ENCODE measurements around the gene CAPN10.

CAPN10 gene

DNA sequence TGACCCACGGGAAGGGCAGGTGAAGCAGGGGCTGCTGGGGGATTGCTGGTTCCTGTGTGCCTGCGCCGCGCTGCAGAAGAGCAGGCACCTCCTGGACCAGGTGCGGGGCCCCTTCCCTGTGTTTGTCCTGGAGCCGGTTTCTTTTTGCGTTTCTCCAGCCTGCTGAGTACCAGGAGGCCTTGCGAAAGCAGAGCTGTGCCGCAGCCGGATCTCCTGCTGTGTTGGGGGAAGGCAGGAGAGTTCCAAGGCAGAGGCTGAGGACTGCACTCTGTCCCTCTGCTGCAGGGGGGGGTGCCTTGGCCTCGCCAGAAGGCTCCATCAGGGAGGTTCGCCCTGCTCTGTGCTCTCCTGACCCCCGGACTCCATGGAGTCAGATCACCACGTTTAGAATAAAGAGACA lies 2.8 kb downstream of the CAPN10 start:
- no peak for DNase-seq (ENCODE audit: low read depth in 3 of 3)

DNA sequence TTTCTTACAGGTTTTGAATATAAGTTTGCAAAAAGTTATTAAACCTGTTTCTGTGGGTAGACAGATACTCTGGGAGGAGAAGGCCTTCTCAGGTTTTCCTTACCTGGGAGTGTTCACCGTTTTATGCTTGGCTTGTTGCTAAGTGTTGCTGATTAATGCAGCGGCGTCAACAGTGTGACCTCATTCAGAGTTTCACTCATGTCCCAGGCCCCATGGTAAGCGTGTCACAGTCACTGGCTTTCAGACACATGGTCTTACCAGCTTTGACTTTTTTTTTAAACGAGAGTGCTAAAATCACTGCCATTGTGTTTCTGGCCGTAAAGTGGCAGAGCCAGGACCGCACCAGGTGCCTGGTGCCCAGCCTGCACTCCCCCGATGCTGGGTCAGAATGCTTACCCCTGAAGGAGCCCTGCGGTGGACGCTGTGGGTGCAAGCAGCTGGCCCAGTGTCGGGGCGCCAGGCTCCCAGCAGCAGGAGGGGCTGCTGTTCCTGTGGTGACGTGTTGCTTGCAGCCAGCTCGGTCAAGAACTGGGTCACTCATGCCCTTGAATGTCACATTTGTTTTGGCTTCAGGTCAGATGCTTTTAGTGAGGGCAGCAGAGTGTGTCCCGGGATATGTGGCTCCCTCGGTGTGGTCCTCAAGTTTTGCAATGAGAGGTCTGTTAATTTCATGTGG lies 3.5 kb downstream of the CAPN10 start:
- no peak for DNase-seq (ENCODE audit: low read depth in 3 of 3)

DNA sequence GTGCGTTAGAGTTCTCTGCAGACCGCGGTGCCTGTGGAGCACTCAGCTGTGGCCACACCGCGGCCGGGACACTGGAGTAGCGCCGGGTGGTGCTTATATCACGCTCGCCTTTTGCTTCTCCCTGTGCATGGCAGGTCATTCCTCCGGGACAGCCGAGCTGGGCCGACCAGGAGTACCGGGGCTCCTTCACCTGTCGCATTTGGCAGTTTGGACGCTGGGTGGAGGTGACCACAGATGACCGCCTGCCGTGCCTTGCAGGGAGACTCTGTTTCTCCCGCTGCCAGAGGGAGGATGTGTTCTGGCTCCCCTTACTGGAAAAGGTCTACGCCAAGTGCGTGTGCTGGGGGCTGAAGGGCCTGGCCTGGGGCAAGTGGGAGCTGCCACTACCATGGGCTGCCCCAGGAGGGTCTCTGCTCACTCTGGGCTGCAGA lies 4.2 kb downstream of the CAPN10 start:
- no peak for DNase-seq (ENCODE audit: low read depth in 3 of 3)

DNA sequence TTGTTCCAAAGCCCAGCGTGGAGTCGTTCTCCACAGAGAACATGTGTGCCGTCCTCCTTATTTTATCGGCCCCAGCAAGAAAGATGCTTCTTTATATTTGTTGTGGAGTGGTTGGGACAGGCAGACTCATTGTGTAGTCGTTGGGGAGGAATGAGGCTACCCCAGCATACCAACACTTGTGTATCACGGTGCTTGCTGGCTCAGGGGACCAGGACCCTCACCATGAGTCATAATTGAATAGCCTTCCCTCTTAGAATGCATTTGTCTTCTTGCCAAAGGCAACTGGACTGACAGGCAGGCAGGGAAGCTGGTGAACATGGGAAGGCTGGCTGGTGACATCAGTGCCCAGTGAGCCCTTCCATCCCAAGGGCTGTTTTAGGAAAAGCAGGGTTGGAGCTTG lies 4.7 kb downstream of the CAPN10 start:
- DNase-seq (ENCODE audit: low read depth in 3 of 3), result no peak

DNA sequence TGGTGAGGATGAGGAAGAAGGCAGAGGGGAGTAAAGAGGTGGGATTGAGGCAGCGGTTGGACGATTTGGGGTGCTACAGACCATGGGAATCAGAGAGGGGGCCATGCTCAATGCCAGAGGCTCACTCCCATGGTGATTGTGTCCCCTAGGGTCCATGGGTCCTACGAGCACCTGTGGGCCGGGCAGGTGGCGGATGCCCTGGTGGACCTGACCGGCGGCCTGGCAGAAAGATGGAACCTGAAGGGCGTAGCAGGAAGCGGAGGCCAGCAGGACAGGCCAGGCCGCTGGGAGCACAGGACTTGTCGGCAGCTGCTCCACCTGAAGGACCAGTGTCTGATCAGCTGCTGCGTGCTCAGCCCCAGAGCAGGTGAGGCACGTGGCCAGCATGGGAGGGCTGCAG lies 5.2 kb downstream of the CAPN10 start:
- DNase-seq (ENCODE audit: low read depth in 3 of 3), result no peak

DNA sequence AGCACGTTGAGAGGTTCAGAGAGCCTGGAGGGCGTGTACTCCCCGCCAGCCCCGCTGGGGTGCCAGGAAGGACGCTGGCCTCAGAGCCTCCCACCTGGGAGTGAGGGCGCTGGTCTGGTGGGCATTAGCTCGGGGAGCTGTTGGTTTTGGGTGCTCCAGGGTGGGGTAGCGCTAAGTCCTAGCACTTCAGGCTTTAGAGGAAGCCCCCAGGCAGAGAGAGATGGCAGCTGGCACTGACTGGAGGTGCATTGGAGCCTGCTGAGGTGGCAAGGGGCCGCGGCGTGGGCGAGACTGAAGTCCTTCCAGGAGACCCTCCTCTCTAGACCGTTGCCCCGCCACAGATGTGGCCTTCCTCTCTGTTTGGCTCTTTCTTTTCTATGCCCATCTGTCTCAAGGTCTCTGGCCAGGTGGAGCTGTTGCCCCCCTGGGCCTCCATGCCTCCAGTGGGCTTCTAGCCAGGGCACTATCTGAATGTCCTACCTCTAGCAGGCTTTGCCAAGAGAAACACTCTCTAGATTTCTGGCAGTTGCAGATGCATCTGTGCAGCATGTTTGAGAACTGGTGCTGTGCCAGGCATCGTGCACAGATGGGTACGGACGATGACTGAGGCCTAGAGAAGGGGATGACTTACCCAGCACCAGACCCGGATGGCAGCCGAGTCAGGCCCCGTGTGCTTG lies 6.6 kb downstream of the CAPN10 start:
- no peak for DNase-seq (ENCODE audit: low read depth in 3 of 3)

DNA sequence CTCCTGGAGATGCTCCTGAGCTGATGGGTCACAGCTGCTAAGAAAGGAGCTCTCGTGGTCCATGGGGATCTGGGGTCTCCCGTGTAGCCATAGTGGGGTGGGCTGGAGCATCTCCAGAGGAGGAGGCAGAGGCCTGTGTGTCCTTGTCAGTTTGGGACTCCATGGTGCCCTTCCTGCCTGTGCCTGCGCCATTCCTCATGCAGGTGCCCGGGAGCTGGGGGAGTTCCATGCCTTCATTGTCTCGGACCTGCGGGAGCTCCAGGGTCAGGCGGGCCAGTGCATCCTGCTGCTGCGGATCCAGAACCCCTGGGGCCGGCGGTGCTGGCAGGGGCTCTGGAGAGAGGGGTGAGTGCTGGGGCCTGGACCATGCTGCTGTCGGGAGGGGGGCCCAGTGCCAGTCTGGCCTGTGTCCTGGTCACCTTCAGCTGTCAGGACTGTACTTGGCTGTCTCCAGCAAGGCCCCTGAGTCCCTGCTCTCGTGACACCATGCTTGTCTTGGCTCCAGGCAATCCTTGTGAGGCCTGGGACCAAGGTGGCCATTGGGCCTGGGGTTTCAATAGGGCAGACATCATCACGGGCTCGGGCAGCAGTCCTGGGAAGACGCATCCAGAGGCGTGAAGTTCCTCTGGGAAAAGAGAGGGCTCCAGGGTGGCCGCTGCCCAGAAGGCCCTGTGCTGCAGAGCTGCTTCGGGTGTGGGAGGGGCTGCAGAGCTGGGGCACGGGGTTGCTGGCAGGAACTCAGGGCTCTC lies 7.3 kb downstream of the CAPN10 start:
- DNase-seq (ENCODE audit: low read depth in 3 of 3), result no peak

DNA sequence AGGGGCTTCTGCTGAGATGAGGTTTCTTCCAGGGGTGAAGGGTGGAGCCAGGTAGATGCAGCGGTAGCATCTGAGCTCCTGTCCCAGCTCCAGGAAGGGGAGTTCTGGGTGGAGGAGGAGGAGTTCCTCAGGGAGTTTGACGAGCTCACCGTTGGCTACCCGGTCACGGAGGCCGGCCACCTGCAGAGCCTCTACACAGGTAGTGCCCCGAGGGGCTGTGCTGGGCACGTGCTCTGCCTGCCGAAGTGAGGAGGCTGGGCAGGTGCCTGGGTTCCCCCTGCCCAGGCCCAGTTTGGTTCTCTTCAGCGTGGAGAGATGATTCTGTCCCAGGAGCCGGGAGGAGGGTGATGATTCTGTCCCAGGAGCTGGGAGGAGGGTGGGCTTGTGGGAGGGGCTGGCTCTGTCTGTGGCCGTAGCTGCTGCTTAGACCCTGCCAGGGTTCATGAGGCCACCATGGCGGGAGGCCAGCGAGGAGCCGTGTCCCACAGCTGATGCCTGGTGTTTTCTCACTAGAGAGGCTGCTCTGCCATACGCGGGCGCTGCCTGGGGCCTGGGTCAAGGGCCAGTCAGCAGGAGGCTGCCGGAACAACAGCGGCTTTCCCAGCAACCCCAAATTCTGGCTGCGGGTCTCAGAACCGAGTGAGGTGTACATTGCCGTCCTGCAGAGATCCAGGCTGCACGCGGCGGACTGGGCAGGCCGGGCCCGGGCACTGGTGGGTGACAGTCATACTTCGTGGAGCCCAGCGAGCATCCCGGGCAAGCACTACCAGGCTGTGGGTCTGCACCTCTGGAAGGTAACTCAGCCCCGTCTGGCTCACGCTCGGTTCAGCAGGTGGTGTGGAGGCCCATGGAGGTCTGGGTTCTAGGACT lies 8.2 kb downstream of the CAPN10 start:
- DNase-seq (ENCODE audit: low read depth in 3 of 3), result no peak

DNA sequence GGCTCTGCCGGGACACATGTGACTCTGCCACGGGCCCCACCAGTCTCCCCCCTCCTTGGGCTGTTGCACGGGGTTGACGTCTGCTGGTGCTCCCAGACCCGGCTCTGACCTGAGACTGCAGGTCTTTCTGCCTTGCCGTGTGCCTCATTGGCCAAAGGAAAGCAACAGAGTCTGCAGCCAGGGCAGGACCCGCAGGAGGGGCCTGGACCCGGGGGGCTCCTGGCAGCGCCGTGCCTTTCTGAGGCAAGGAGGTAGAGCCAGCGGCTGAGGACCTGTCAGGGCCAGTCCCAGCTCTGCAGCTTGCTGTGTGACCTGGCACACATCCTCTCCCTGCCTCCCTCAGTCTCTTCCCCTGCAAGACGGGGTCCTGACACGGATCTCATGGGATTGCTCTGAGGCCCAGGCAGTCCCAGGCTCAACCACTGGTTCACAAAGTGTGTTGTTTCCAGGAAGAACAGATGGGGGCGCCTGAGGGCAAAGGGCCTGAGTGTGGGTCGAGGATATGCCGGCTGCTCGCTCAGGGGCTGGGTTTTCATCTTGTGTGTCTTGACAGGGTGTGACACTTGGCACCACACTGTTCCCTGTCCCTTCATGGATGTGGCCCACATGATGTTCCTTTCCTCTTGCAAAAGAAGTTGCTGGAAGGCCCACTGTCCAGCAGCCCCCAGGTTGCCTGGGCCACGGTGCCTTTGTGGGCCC lies 9.0 kb downstream of the CAPN10 start:
- DNase-seq (ENCODE audit: low read depth in 3 of 3), result peak in 1 of 3 experiments; percentile 33

DNA sequence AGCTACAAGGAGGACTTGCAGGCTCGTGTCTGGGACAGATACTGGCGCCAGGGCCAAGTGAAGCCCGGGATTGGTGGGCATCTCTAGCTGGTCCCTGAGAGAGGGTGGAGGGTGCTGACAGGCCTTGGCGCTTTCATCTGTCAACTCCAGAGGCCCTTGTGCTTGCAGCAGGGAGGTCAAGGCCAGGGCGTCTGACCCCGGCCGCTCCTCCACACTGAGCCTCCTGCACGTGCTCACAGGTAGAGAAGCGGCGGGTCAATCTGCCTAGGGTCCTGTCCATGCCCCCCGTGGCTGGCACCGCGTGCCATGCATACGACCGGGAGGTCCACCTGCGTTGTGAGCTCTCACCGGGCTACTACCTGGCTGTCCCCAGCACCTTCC lies 9.5 kb downstream of the CAPN10 start:
- no peak for DNase-seq (ENCODE audit: low read depth in 3 of 3)

DNA sequence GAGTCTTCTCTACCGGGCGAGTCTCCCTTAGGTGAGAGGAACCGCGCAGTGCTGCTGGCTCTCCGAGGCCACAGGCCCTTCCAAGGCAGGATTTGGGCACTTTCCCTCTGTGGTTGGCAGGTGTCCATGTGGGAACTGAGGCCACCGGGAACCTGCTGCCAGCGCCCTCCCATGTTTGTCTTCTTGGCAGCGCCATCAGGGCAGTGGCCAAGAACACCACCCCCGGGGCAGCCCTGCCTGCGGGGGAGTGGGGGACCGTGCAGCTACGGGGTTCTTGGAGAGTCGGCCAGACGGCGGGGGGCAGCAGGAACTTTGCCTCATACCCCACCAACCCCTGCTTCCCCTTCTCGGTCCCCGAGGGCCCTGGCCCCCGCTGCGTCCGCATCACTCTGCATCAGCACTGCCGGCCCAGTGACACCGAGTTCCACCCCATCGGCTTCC lies 10.0 kb downstream of the CAPN10 start:
- DNase-seq (ENCODE audit: low read depth in 3 of 3), result no peak

DNA sequence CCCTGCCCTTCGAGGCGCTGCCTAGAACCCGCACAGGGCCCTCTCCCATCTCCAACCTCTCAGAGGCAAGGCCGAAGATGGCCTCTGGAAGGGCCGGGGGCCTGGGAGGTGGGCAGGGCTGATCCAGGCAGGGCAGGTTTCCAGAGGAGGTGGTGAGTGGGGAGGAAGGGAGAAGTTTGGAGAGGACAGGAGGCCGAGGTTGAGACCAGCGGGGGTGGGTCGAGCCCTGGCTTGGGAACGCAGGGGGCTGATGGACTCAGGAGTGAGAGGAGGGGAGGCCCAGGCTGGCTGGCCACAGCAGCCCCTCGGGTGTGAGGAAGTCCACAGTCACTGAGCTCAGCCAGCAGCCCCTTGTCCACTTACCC lies 10.5 kb downstream of the CAPN10 start:
- DNase-seq (ENCODE audit: low read depth in 3 of 3), result no peak

DNA sequence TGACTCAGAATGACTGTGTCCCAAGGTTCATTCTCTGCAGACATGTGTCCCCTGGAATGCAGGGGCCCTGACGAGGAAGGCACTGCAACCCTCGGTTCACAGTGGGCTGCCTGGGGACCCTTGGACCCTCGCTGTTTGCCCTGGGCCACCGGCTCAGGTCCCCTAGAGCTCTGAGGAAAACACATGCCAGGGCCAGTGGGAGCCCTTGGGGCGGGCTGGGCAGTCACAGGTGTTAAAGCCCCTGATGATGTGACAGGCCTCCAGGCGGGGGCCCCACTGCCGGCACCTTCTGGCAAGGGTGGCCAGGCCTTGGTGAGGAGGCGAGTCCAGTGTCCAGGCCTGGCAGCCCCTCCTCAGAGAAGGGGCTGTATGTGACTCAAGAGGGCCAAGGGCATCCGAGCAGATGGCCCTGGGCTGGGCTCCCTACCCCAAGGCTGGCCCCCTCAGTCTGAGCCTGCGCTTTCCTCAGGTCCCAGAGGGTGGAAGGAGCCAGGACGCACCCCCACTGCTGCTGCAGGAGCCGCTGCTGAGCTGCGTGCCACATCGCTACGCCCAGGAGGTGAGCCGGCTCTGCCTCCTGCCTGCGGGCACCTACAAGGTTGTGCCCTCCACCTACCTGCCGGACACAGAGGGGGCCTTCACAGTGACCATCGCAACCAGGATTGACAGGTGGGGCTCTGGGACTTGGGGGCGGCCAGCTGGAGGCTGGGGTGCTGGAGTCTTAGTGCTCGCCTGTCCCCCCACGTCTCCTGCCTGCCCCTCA lies 11.1 kb downstream of the CAPN10 start:
- no peak for DNase-seq (ENCODE audit: low read depth in 3 of 3)

DNA sequence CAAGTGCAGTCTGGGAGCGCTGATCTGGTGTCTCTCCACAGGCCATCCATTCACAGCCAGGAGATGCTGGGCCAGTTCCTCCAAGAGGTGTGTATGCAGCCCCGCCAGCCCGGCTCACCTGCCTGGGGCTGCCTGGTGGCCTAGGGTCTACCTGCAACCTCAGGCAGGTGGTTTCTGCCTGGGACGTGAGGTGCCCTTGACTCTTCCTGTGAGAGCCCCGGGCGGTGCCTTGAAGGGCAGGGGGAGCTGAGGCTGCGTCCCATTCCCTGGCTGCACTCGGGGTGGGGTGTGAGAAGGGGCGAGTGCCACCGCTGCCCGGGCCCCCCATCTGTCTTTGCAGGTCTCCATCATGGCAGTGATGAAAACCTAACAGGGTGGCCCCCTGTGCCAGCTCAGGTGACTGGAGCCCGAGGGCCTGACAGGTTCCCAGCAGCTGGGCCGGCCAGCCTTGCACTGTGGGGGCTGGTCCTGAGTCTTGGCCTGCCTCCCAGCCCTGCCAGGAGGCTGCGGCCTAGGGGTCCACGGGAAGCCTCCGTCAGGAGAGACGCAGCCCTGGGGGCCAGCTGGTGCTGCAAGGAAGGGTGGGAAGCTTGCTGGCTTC lies 11.9 kb downstream of the CAPN10 start:
- no peak for DNase-seq (ENCODE audit: low read depth in 3 of 3)

DNA sequence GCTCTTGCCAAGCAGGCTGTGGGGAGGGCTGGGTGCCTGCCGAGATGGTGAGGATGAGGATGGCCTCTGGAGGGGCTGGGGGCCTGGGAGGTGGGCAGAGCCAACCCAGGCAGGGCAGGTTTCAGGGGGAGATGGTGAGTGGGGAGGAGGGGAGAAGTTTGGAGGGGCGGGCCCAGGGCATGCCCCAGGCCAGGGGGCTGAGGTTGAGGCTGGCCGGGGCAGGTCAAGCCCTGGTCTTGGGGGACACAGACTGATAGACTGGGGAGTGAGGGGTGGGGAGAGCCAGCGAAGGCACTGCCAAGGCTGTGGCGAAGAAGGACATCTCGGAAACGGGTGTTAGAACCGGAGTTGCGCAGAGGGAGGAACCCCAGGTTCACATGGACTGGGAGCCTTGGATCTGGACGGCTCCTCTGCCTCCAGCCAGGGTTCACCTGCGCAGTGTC lies 12.6 kb downstream of the CAPN10 start:
- no peak for DNase-seq (ENCODE audit: low read depth in 3 of 3)

DNA sequence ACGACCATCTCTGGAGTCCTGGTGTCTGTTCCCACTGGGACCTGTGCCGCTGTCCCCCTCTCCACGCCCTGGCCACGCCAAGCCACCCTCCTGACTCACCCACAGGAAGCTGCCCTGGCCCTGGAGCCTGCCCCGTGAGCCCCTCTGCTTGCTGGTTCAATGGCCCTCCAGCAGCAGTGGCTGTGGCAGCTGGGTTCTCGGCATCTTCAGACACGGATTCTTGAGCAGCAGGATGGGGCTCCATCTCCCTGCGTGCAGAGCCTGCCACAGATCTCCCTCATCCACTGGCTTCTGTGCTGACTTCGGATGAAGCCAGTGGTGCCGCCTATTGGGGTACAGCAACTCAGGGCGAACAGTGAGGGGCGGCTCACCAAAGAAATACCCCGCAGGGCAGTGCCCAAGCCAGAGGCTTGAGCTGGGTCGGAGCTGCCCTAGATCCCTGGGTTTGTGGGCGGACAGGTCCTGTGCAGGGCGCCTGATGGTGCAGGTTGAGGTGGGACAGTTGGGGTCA lies 14.0 kb downstream of the CAPN10 start:
- no peak for DNase-seq (ENCODE audit: low read depth in 3 of 3)

DNA sequence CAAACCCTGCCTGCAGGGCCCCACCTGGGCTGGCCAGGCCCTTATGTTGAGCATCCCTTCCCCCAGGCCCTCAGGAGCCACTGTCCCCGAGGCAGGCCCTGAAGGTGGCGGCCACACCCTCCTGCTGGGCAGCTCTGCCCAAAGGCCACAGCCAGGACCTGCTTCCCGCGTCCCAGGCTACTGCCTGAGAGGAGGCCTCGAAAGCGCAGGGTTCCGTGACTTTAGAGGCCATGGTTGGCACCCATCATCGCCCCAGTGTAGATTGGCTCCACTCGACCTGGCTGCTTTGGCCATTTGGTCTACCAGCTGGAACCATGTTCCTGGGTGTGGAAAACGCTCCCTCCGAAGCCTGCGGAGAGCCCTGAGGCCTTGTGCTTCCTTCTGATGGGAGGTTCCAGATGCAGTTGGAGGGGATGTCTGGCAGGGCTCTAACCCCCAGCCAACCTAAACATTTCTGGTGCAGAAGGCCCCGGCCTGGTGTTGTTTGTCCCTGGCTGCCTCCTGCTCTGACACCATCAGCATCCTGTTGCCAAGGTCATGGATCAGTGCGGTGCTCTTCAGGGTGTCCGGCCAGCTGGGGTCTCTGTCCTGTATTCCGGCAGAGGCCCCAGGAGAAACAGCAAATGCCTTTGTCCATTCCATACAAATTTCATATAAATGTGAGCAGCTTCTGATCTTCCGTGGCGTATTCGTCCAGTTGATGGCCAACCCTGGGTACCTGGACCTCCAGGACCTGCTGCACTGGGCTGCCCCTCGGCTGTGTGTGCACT lies 14.7 kb downstream of the CAPN10 start:
- DNase-seq (ENCODE audit: low read depth in 3 of 3), result no peak

DNA sequence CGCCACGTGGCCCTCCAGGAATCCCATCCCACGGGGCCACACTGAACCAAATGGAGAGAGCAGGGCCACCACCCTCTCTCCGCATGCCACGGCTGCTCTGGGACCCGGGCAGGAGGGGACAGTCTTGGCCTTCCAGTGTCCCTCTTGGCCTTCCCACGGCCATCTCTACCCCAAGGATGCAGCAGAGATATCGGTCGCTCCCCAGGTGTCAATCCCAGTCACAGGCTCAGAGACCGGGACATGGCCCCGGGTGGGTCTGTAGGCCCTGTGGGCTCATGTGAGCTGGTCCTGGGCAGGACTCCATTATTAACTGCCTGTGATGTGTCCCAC lies 15.3 kb downstream of the CAPN10 start:
- DNase-seq (ENCODE audit: low read depth in 3 of 3), result no peak
